ENCODE data around the gene GRK6.
"Not testable (repeated sequence)": the region's sequence is repeated elsewhere in the genome, so short reads cannot be mapped to it uniquely, and the experiment has no call there.

The GRK6 gene

DNA sequence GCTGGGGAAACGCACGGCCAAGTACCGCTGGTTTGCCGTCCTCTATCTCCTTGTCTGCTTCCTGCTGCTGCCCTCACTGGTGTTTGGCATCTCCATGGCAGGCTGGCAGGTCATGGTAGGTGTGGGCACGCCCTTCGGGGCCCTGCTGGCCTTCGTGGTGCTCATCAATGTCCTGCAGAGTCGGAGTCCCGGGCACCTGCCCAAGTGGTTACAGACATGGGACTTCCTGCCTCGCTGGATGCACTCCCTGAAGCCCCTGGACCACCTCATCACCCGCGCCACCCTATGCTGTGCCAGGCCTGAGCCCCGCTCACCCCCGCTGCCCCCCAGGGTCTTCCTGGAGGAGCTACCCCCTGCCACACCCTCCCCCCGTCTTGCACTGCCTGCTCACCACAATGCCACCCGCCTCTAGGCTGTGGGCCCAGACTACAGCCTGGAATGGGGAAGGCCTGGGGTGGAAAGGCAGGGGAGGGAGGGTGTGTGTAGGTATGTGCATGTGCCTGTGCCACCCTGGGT is 28.5 kb upstream of the GRK6 start:
- DNase-seq (ENCODE audit: low spot score): no peak
- no peak for FAIRE-seq

DNA sequence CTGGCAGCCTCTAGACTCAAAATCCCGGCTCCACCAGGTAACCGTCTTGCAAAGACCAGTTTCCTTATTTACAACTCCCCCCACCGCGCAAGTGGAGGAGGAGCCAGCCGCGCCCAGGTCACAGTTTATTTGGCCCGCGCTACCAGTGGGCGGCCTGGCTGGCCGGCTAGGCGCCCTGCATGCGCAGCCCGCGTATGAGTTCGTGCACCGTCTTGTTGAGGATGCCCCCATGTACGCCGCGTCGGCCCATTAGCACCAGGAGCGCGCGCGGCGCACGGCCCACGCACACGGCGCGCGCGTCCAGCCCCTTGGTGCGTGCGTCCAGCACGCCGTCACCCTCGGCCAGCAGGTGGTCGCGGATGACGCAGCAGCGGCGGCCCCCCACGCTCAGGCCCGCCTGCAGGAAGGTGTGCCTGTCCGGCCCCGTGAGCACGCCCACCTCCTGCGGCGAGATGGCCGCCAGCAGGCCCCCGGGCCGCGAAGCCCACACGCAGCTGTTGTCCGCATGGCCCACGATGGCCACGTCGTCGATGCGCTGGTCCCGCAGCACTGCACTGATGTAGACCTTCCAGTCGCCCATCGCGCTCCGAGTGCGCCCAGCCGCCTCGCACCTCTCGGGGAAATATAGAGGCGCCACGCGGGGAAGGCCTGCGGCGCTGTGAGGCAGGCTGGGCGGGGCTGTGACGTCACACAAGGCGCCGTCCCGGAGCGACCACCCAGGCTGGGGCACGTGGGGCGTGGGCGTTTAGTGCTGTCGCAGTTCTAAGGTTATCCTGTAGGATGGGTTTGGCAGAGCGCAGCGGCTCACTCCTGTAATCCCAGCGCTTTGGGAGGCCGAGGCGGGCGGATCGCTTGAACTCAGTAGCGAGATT is 26.2 kb upstream of the GRK6 start, which contains the start of gene PFN3:
PFN3 (minus strand) TSS at position 665 of the 872 bp plus-strand sequence; CDS start at position 580, 85 bp downstream.
- no peak for FAIRE-seq
- no peak for DNase-seq (ENCODE audit: low spot score)

DNA sequence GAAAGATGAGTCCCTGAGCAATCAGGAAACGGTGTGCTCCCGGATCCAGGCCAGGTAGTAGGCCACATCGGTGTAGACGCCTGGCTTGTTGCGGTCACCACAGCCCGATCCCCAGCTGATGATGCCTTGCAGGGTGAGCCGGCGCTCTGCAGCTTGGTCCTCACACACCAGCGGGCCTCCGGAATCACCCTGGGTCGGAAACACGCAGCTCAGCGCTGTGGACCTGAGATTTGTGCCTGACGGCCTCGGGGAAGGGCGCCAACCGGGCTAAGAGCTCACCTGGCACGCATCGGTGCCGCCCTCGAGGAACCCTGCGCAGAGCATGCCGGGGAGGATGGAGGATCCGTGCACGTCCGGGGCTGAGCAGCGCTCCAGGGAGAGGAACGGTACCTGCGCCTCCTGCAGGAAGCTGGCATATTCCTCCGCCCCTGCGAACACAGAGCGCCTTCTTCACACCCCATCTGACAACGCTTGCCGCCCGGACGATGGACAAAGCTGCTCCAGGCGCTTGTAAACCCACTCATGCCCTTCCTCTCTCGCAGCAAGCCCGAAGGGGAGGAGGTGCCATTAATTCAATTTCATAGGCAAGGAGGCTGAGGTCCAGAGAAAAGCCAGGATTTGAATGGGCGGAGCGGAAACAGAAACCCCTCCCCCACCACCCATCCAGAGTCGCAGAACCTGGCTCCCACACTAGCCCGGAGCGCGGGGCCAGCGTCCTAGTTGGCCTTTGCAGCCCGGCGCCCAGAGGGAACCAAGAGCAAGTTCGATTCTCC is 24.0 kb upstream of the GRK6 start:
- DNase-seq (ENCODE audit: low spot score) (peak; percentile 64), FAIRE-seq (no peak)

DNA sequence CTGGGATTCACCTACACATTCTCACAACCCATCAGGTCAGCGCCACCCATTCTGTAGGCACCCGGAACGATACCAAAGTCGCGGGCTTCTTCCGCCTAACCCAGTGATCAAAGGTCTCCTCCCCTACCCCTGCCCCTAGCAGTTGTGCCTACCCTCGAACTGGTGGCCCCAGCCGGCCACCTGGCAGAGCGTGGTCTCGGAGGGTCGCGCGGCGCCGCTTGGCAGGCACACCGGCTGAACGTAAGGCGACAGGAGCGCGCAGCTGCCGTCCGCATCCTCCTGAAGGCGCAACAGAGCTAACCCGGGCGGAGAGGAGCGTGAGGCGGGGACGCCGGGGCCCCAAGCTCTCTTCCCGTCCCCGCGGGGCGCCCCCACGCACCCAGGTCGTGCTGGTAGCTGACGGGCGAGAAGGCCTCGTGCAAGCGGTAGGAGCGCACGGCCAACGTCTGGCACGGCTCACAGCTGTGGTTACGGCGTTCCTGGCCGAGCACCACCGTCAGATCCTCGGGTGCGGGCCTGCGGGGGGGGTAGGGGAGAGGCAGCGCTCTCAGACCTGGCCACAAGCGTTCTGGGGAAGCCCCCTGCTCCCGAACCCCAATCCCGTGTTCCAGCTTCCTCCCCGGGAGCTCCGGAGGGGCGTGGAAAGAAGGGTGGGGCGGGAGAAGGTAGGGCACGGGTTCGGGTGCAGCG is 23.2 kb upstream of the GRK6 start:
- DNase-seq (ENCODE audit: low spot score) (no peak), FAIRE-seq (no peak)

DNA sequence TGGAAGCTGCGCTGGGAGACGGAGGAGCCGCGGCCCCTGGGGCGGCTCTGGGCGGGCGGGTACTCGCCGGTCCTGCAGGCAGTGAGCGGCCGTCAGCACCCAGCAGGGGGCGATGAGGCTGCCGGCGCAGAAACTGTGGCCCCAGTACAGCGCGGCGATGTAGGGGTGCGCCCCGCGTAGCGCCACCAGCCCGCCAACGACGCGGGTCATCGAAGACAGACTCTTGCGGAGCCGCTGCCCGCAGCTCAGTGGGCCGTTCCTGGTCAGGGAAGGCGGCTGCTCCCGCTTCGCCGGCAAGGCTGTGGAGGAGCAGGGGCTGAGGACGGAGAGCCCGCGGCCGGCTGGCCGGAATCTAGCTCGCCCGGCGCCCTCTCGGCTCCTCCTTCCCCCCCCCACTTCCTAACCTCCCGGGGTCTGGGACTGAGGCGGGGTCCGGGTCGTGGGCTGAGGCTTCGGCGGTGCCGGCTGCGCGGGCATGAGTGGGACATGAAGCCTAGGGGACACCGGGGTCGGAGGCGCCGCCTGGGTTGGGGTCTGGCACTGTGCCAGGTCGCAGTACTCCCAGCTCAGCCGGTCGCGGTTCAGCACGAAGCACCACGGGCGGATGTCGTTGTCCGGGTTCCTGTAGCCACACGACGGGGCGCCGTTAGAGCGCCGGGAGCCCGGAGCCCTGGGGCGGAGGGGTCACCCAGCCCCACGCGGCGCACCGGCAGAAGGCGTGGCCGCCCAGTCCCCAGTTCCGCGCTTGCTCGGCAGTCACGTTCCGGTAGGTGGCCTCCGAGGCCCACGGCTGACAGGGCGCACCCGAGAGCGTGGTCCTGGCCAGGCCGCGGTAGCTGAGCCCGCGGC is 22.5 kb upstream of the GRK6 start:
- no peak for FAIRE-seq
- peak; percentile 77 for DNase-seq (ENCODE audit: low spot score)

DNA sequence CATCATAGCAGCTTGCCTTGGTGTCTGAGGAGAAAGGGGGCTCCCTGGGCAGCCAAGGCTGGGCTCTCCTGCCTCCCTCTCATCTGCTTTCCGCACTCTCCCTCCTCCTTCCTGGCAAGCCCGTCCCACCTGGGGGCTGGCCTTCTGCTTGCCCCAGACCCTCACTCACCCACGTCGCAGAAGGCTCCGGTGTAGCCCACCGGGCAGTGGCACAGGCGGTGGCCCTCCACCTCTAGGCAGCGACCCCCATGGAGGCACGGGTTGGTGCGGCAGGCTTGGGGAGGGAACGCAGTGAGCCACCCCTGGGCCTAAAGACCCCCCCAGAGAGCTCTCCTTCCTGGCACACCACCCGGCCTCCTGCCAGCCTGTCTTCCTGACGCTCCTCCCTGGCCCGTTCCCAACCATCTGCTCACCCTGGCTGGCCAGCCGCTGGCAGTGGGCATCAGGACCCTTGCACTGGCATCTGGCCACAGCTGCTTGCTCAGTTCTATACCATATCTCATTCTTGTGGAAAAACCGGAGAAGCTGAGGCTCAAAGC is 21.8 kb upstream of the GRK6 start:
- DNase-seq (ENCODE audit: low spot score): no peak

DNA sequence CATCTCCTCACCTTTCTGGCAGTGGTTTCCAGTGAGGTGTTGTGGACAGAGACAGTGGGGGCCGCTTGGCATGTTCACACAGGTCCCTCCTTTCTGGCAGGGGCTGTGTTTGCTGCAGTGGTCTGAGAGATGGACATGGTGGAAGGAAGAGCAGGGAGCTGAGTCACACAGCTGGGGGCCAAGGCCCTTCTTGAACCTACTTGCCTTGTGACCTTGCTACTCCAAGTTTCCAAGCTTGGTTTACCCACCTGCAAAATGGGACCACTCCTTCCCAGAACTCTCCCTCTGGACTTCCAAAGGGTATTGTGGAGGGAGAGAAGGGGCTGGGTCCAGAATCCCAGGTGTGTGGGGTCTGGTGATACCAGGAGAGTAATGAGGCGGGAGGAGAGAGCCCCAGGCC is 21.2 kb upstream of the GRK6 start:
- no peak for FAIRE-seq
- DNase-seq (ENCODE audit: low spot score): no peak

More for the DNA sequence above, 21.8 kb upstream of the GRK6 start:
- FAIRE-seq: no peak

DNA sequence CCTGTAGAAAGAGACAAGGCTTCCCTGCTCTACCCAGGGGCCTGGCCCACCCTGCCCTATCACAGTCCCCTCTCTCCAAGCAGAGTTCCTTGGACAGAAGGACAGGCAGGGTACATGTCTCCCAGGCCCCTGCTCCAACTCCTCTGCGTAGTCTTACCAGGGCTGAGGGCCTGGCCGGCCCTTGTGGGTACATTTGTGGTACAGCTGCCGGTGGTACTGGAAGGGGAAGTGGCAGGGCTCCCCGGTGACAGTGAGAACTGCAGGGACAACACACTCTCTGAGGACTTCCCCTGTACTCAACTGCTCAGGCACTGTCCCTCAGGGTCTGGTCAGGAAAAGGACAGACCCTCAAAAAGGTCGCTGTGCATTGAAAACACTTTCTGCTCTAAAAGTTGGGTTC is 20.7 kb upstream of the GRK6 start:
- DNase-seq (ENCODE audit: low spot score) (no peak), FAIRE-seq (no peak)

DNA sequence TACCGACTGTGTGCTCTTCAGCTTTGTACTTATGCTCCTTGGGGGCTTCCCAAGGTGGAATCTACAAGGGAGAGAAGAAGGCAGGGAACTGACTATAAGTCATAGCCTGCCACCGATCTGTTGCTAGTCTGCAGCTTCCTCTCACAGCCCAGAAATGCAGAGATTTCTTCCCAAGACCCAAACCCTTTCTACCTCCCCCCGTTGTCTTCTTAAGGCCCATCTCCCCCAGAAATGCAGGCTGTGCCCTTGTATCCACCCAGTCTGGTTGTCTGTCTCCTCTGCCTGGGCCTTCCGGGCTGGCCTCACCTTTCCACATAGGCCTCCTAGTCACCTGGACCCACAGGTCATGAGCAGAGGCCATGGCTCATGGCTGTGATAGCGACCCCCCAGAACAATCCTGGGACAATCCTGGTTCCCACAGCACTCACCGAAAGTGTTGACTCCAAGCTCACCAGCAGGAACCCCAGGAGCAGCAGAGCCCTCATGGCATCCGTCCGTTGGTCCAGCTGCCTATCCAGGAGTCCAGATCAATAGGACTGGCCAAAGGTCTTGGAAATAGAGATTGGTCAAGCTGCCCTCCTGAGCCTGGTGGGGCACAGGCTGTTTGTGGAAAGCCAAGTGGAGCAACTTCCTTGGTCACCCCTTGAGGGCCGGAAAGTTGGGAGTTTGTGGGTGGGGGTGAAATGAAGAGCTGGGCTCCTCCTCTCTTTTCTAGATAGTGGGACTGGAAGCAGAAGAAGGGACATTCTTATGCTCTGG is 17.3 kb upstream of the GRK6 start, which contains the start of gene F12:
F12 (minus strand) TSS at position 522 of the 759 bp plus-strand sequence; CDS start at position 485, 37 bp downstream.
- no peak for FAIRE-seq
- no peak for DNase-seq (ENCODE audit: low spot score)

DNA sequence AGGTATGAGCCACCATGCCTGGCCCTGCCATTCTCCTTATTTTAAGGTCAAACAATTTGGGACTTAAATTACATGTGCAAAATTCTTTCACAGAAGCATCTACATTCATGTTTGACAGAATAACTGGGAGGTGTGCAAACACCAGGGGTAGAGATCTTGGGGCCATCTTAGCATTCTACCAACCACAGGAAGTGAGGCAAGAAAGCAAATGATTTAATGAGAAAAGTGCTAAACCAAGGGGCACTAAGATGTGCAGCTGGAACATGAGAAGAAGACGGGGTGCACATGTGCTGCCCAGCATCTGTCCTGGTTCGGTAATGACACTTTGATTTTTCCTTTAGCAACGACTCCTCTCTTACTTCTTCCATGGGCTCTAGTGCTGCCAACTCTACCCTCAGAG is 15.9 kb upstream of the GRK6 start:
- FAIRE-seq: no peak
- DNase-seq (ENCODE audit: low spot score): no peak

DNA sequence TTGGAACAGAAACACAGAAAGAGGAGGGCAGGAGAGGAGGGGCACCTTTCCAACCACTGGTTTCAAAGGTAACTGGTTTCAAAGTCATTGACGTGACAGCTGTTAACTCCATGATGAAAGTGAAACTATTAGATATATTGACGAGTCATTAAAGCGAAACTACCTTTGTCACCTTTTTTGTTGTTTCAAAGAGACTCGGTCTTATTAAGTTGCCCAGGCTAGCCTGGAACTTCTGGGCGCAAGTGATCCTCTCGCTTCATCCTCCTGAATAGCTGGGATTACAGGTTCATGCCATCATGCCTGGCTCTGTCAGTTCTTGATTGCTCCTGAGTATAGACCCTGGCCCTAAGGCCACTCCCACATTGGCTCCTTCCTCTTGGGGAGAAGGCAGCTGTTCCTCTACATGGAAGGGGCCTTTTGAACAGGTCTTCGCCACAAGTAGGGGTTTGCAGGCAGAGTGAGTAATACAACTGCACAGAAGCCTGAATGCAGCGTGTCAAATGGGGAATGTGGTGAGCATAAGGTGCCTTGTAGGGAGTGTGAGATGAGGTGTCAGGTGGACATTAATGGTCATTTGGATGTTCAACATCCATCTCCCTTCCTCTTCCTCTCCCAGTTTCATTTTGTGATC is 13.8 kb upstream of the GRK6 start:
- no peak for FAIRE-seq
- DNase-seq (ENCODE audit: low spot score): no peak

DNA sequence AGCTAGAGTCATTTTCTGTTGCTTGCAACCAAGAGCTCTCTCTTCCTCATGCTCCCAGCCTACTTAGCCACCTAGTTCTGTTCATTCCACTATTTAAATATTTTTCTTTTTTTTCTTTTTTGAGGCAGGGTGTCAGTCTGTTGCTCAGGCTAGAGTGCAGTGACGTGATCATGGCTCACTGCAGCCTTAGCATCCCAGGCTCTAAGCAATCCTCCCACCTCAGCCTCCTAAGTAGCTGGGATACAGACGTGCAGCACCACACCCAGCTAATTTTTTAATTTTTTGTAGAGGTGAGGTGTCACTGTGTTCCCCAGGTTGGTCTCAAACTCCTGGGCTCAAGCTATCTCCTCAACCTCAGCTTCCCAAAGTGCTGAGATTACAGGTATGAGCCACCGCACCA is 12.0 kb upstream of the GRK6 start:
- DNase-seq (ENCODE audit: low spot score) (no peak), FAIRE-seq (no peak)

DNA sequence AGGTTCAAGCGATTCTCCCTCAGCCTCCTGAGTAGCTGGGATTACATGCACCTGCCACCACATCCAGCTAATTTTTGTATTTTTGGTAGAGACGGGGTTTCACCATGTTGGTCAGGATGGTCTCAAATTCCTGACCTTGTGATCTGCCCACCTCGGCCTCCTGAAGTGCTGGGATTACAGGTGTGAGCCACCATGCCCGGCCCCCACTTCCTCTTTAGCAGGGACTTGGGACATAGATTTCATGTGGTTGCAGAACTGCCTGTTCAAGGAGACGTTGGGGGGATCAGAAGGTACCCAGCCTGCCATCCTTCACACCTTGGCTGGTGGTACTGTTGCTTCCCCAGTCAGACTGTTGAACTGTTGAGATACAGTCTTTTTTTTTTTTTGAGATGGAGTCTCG is 9.4 kb upstream of the GRK6 start:
- FAIRE-seq; DNase-seq (ENCODE audit: low spot score): not testable (repeated sequence)

DNA sequence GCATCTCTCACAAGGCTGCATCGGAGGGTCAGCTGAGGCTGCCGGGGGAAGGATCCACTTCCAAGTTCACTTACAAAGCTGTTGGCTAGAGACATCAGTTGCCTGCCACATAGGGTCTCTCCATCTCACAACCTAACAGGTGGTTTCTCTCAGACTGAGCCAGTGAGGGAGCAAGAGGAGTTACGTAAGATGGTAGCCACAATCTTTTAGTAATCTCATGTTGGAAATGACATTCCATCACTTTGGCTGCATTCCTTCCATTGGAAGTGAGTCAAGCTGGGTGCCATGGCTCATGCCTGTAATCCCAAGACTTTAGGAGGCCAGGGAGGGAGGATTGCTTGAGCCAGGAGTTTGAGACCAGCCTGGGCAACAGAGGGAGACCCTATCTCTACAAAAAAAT is 7.4 kb upstream of the GRK6 start:
- no peak for DNase-seq (ENCODE audit: low spot score)
- no peak for FAIRE-seq

DNA sequence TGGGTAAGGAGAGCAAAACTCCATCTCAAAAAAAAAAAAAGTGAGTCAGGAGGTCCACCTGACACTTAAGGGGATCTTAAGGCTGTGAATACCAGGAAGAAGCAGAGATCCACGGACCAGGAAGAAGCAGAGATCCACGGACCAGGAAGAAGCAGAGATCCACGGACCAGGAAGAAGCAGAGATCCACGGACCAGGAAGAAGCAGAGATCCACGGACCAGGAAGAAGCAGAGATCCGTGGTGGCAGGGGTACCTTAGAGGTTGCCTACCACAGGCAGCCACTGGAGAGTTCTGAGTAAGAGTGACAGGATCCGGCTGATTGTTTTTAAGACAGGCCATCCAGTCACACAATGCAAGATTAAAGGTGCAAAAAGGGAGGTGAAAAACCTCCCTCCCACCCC is 6.0 kb upstream of the GRK6 start:
- FAIRE-seq; DNase-seq (ENCODE audit: low spot score): not testable (repeated sequence)

DNA sequence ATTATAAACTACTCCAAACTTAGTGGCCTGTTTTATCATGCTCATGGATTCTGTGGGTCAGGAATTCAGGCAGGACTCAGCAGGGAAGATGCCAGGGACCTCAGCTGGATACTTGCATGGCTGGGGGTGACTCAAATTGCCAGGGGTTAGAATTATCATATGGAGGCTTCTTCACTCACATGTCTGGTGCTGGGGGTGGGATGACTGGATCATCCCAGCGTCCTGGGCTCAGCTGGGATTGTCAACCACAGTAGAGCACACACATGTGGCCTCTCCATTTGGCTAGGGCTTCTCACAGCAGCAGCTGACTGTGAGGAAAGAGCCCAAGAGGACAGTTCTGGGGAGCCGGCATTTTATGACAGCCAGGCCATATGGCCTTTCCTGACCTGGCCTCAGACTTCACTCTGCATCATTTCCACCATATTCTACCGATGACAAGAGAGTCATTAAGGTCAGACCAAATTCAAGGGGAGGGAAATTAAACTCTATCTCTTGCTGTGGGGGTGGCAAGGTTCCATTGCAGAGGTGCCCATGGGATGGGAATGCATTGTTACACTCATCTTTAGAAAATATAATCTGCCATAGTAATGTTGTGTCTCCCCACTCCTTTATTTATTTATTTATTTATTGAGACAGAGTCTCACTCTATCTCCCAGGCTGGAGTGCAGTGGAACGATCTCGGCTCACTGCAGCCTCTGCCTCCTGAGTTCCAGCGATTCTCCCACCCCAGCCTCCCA is 5.2 kb upstream of the GRK6 start:
- no peak for FAIRE-seq
- no peak for DNase-seq (ENCODE audit: low spot score)

DNA sequence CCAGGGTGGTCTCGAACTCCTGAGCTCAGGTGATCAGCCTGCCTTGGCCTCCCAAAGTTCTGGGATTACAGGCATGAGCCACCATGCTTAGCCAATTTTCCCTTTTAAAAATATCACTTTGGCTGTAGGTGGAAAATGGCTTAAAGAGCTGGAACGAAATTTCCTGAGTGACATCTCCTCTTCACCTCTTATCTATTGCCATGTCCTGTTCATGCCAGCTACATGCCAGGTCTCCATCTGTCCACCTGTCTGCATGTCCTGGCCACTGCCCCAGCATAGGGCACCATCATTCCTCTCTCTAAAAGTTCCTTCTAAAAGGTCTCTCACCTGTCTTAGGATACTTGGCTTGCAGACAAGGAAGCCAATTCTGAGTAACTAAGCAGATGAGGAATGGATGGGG is 2.8 kb upstream of the GRK6 start:
- DNase-seq (ENCODE audit: low spot score) (no peak), FAIRE-seq (no peak)

DNA sequence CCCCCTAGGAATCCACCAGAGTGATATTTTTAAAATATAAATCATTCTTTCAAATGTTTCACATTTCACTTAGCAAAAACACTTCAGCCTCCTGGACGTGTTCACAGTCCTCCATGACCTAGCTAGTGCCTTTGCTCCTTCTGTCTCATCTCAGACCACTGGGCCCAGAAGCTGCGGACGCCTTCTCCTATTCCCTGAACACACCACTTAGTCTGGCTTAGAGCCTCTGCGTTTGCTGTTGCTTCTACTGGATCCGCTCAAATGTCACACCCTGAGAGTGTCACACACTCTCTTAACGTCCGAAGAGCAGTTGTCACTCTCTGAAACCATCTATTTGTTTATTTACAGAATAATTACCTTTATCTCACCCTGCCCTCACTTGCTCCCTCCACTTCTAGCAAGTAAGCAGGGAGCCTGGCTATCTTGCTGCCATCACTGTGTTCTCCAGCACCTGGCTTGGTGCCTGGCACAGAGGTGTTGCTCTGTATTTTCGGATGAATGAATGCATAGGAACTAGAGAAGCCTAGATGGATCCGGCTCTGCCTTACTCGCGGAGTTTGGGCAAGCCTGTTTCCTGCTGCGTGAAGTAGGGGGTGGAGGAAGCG is 1.2 kb upstream of the GRK6 start:
- no peak for FAIRE-seq
- DNase-seq (ENCODE audit: low spot score): no peak
